C4-2B (cell line): Measurements from ENCODE around the gene CPTP.

Source experiments
- ZFX ChIP-seq: fragments of 450-650 bp; IDR thresholded peaks from 2 replicates; pipeline ENCODE4 v1.6.1; 2017
- TF ChIP-seq, protein P1 (sequence below): fragments of 450-650 bp; conservative IDR thresholded peaks from 2 replicates; pipeline ENCODE4 v1.5.1; 2017; ENCODE audit warnings: mild to moderate bottlenecking

GRCh38 chr1:1358433-1359271, 34.0 kb downstream of the CPTP start, which contains the start of gene MXRA8:
- TF ChIP-seq, protein P1, sequence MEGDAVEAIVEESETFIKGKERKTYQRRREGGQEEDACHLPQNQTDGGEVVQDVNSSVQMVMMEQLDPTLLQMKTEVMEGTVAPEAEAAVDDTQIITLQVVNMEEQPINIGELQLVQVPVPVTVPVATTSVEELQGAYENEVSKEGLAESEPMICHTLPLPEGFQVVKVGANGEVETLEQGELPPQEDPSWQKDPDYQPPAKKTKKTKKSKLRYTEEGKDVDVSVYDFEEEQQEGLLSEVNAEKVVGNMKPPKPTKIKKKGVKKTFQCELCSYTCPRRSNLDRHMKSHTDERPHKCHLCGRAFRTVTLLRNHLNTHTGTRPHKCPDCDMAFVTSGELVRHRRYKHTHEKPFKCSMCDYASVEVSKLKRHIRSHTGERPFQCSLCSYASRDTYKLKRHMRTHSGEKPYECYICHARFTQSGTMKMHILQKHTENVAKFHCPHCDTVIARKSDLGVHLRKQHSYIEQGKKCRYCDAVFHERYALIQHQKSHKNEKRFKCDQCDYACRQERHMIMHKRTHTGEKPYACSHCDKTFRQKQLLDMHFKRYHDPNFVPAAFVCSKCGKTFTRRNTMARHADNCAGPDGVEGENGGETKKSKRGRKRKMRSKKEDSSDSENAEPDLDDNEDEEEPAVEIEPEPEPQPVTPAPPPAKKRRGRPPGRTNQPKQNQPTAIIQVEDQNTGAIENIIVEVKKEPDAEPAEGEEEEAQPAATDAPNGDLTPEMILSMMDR = no peak
- no peak for TF ChIP-seq ZFX
